A549 (cell line): ENCODE results near the gene ROCK1. TPM values are rescaled to one million over a fixed set of nuclear protein-coding genes. Genes with fewer than 3 reads are reported as not detected.

Experiments
- ATAC-seq, 2 experiments: fragments of 200-7000 bp in 1 of 2; fragments of >200 bp in 1 of 2; cut with Nextera tagmentation in 1 of 2; cut with Tn5 transposase in 1 of 2; 3 replicates each; pipeline versions ENCODE4 v1.8.0 to v1.9.1; 2018 to 2020; ENCODE audit warnings: mild to moderate bottlenecking in 1 of 2, moderate library complexity in 1 of 2
- CTCF ChIA-PET: fragments of 300-600 bp; sonication (Branson Sonifier 250); formaldehyde crosslinking; extraction: SDS; loops from one replicate; lab custom pipeline; 2021; ENCODE audit warnings: antibody characterized with exemption, inconsistent platforms; lab: Yijun Ruan, JAX
- POLR2A ChIA-PET: fragments of 350-600 bp; formaldehyde crosslinking; extraction: SDS; loops from one replicate; lab custom pipeline; 2021; ENCODE audit warnings: antibody characterized with exemption, inconsistent platforms; lab: Yijun Ruan, JAX
- DNase-seq, 2 experiments: peaks; one replicate each; pipeline versions ENCODE4 v3.0.0 to v3.0.0-alpha.2; 2011 to 2016; ENCODE audit warnings: low read depth in 1 of 2, low spot score in 1 of 2
- FAIRE-seq: peaks from 2 replicates; lab custom pipeline; 2011; peaks lifted over from hg19 to GRCh38; lab: Jason Lieb, UNC
- H3K27ac ChIP-seq, 2 experiments: fragments of >200 bp; sonication (Bioruptor Twin); formaldehyde crosslinking; 3 replicates each; pipeline ENCODE4 v1.5.1; 2016 to 2017
- H3K4me1 ChIP-seq: fragments of >200 bp; sonication (Bioruptor Twin); formaldehyde crosslinking; 3 replicates; pipeline ENCODE4 v1.6.1; 2016
- H3K4me2 ChIP-seq: fragments of >200 bp; sonication (Bioruptor Twin); formaldehyde crosslinking; 3 replicates; pipeline ENCODE4 v1.6.1; 2016
- H3K4me3 ChIP-seq: fragments of >200 bp; sonication (Bioruptor Twin); formaldehyde crosslinking; 3 replicates; pipeline ENCODE4 v1.5.1; 2016
- H3K9me3 ChIP-seq: fragments of >200 bp; sonication (Bioruptor Twin); formaldehyde crosslinking; 3 replicates; pipeline ENCODE4 v1.6.1; 2016
- BCL3 ChIP-seq: fragments of >200 bp; sonication (Bioruptor Twin); formaldehyde crosslinking; IDR thresholded peaks from 3 replicates; pipeline ENCODE4 v1.6.1; 2016
- CBX2 ChIP-seq: fragments of 200-600 bp; sonication (generic); IDR thresholded peaks from 2 replicates; pipeline ENCODE4 v1.6.1; 2016; ENCODE audit warnings: low read depth, mild to moderate bottlenecking, borderline replicate concordance
- CBX8 ChIP-seq: fragments of 200-600 bp; sonication (generic); IDR thresholded peaks from 2 replicates; pipeline ENCODE4 v1.6.1; 2016
- CHD2 ChIP-seq: fragments of 150-350 bp; IDR thresholded peaks from 2 replicates; pipeline ENCODE4 v1.6.1; 2014; ENCODE audit warnings: low read length; ENCODE audit not compliant: partially characterized antibody
- E2F6 ChIP-seq: IDR thresholded peaks from 2 replicates; pipeline ENCODE4 v1.6.1; 2012; ENCODE audit warnings: low read depth, borderline replicate concordance
- FOSB ChIP-seq: fragments of 250-450 bp; sonication (Bioruptor Pico); IDR thresholded peaks from 2 replicates; pipeline ENCODE4 v1.5.0; 2020; ENCODE audit warnings: mild to moderate bottlenecking, moderate library complexity
- FOSL2 ChIP-seq, 2 experiments: fragments of 450-650 bp in 1 of 2; fragments of >200 bp in 1 of 2; sonication (Bioruptor Twin) in 1 of 2; formaldehyde crosslinking; IDR thresholded peaks; 2 replicates each; pipeline versions ENCODE4 v1.5.0 to v1.6.1; 2016 to 2020; ENCODE audit warnings: mild to moderate bottlenecking in 1 of 2, moderate library complexity in 1 of 2
- FOXS1 ChIP-seq: fragments of 250-450 bp; sonication (Bioruptor Pico); IDR thresholded peaks from 2 replicates; pipeline ENCODE4 v1.5.0; 2020; ENCODE audit warnings: mild to moderate bottlenecking, moderate library complexity
- GATA3 ChIP-seq: IDR thresholded peaks from 2 replicates; pipeline ENCODE4 v1.6.1; 2012; ENCODE audit warnings: borderline replicate concordance
- HOXB13 ChIP-seq: fragments of 250-450 bp; sonication (Bioruptor Pico); IDR thresholded peaks from 2 replicates; pipeline ENCODE4 v1.5.0; 2020; ENCODE audit warnings: low read depth, mild to moderate bottlenecking, moderate library complexity
- JUNB ChIP-seq: fragments of >200 bp; sonication (Bioruptor Twin); formaldehyde crosslinking; IDR thresholded peaks from 2 replicates; pipeline ENCODE4 v1.6.1; 2016
- KDM1A ChIP-seq: fragments of 200-600 bp; sonication (generic); IDR thresholded peaks from 2 replicates; pipeline ENCODE4 v1.6.1; 2016; ENCODE audit warnings: low read depth, mild to moderate bottlenecking
- MAZ ChIP-seq: fragments of 150-350 bp; IDR thresholded peaks from 2 replicates; pipeline ENCODE4 v1.6.1; 2014; ENCODE audit warnings: antibody characterized with exemption, low read depth, low read length, borderline replicate concordance
- NFE2L2 ChIP-seq: fragments of 150-350 bp; conservative IDR thresholded peaks from 2 replicates; pipeline ENCODE4 v1.6.1; 2014; ENCODE audit warnings: low read length
- NPAS2 ChIP-seq: fragments of 250-450 bp; sonication (Bioruptor Pico); IDR thresholded peaks from 2 replicates; pipeline ENCODE4 v1.8.0; 2022; ENCODE audit warnings: mild to moderate bottlenecking, moderate library complexity, borderline replicate concordance
- PHF8 ChIP-seq: fragments of 200-600 bp; sonication (generic); IDR thresholded peaks from 2 replicates; pipeline ENCODE4 v1.6.1; 2016; ENCODE audit warnings: low read depth, mild to moderate bottlenecking, antibody characterized with exemption, moderate library complexity, borderline replicate concordance
- RAD21 ChIP-seq, 2 experiments: fragments of >200 bp in 1 of 2; sonication (Bioruptor Twin) in 1 of 2; formaldehyde crosslinking in 1 of 2; IDR thresholded peaks in 1 of 2; conservative IDR thresholded peaks in 1 of 2; 2 replicates in 1 of 2; 3 replicates in 1 of 2; pipeline ENCODE4 v1.6.1; 2012 to 2018; ENCODE audit warnings: inconsistent platforms in 1 of 2
- RFX5 ChIP-seq: fragments of 450-650 bp; IDR thresholded peaks from 2 replicates; pipeline ENCODE4 v1.7.1; 2014; ENCODE audit warnings: antibody characterized with exemption, mild to moderate bottlenecking, moderate library complexity
- RNF2 ChIP-seq: fragments of 200-600 bp; sonication (generic); IDR thresholded peaks from 2 replicates; pipeline ENCODE4 v1.6.1; 2016; ENCODE audit warnings: low read depth, mild to moderate bottlenecking, antibody characterized with exemption, moderate library complexity, borderline replicate concordance
- ZFP36 ChIP-seq: fragments of 450-650 bp; IDR thresholded peaks from 2 replicates; pipeline ENCODE4 v1.6.1; 2014; ENCODE audit warnings: borderline replicate concordance; ENCODE audit not compliant: partially characterized antibody
- ZNF302 ChIP-seq: fragments of 250-450 bp; sonication (Bioruptor Pico); IDR thresholded peaks from 2 replicates; pipeline ENCODE4 v1.9.0; 2021; ENCODE audit warnings: inconsistent platforms, mild to moderate bottlenecking, moderate library complexity
- WGBS: methylation state at CpG from one replicate; pipeline ENCODE4 v1.1.6; 2017; ENCODE audit errors: missing lambda C conversion rate; 5-methylcytosine and 5-hydroxymethylcytosine counted together
- polyA plus RNA-seq, 4 experiments: library from polyadenylated mRNA; depleted of rRNA in 3 of 4; stranded (reverse); fragments of >200 nt; fragmentation: RNase III in 1 of 4; extraction: RNeasy Plus Mini Kit Qiagen cat#74134 plus additional on column Dnase treatment in 1 of 4; gene quantifications; 2 replicates in 3 of 4; 3 replicates in 1 of 4; pipeline ENCODE4 v1.2.3, GENCODE V29; 2011 to 2017
- TF ChIP-seq, protein P1 (sequence below): fragments of >200 bp; sonication (Bioruptor Twin); formaldehyde crosslinking; IDR thresholded peaks from 3 replicates; pipeline ENCODE4 v1.5.1; 2016

Gene ROCK1
- polyA plus RNA-seq, 2 of the 4 experiments (the other 2 are of a cell fraction), result 20.5 to 31.8 TPM

- ATAC-seq, result peak in 1 of 2 experiments; percentile 62; a peak in 4 of 6 replicates
- no peak for FAIRE-seq
- Histone ChIP-seq H3K4me2 (peak overlapping the region; percentile 81), H3K4me1 (peaks cover 24% of the 10 kb centered on the region), H3K27ac (peak overlapping the region; percentile 76 to 93), H3K4me3 (peak overlapping the region; percentile 55), H3K9me3 (no peaks in the 10 kb centered on the region)
- CTCF ChIA-PET, result interaction anchor here (0.6 to 1.2 kb wide), 2 partner anchors 67 to 147 kb away, joined by 3 read pairs; no protein-coding TSS in a partner anchor
- no peak for TF ChIP-seq KDM1A
- TF ChIP-seq NPAS2, result no peak
- peak; percentile 30; the same call in 1 of the 2 replicates for TF ChIP-seq PHF8
- no peak for TF ChIP-seq HOXB13 (CRISPR knock-in tag)
- no peak for TF ChIP-seq BCL3
- DNase-seq, result no peak
- WGBS, result 2% methylated on average over 14 of the region's 16 CpGs
- POLR2A ChIA-PET, result interaction anchor here (0.6 to 2.1 kb wide), 7 partner anchors 12 to 152 kb away, joined by 3 to 8 read pairs (median 4); no protein-coding TSS in a partner anchor
These were observed 494 bp upstream of the ROCK1 start for GRCh38 chr18:21112140-21112473.

- TF ChIP-seq FOSB (no peak), ZNF302 (CRISPR knock-in tag) (no peak), NFE2L2 (no peak), RAD21 (conservative IDR thresholded peaks at IDR 0.05 in 1 of 2, IDR thresholded peaks at IDR 0.05 in 1 of 2) (no peak), E2F6 (no peak), FOSL2 (IDR thresholded peaks at IDR 0.05) (no peak), FOSL2 (CRISPR knock-in tag; IDR thresholded peaks at IDR 0.05) (no peak), CHD2 (no peak), CBX8 (no peak), RNF2 (no peak), FOXS1 (CRISPR knock-in tag) (no peak), GATA3 (no peak), RFX5 (no peak), CBX2 (no peak), JUNB (no peak), ZFP36 (no peak), BCL3 (no peak), MAZ (no peak)
- TF ChIP-seq, protein P1, sequence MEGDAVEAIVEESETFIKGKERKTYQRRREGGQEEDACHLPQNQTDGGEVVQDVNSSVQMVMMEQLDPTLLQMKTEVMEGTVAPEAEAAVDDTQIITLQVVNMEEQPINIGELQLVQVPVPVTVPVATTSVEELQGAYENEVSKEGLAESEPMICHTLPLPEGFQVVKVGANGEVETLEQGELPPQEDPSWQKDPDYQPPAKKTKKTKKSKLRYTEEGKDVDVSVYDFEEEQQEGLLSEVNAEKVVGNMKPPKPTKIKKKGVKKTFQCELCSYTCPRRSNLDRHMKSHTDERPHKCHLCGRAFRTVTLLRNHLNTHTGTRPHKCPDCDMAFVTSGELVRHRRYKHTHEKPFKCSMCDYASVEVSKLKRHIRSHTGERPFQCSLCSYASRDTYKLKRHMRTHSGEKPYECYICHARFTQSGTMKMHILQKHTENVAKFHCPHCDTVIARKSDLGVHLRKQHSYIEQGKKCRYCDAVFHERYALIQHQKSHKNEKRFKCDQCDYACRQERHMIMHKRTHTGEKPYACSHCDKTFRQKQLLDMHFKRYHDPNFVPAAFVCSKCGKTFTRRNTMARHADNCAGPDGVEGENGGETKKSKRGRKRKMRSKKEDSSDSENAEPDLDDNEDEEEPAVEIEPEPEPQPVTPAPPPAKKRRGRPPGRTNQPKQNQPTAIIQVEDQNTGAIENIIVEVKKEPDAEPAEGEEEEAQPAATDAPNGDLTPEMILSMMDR, result no peak
- no peaks in the 10 kb centered on the region for H3K9me3 ChIP-seq
- H3K4me2 ChIP-seq, result peak overlapping the region; percentile 96
- DNase-seq (peak in 1 of 2 experiments; percentile 19), ATAC-seq (peak; percentile 20 to 37; a peak in 5 of 6 replicates), FAIRE-seq (no peak)
- H3K4me3 ChIP-seq, result peak overlapping the region; percentile 99
- H3K27ac ChIP-seq, result peak overlapping the region; percentile 98 to 100
- ChIA-PET POLR2A (interaction anchor here (2.1 kb wide), 1 partner anchor 58 kb away, joined by 8 read pairs; no protein-coding TSS in a partner anchor), CTCF (interaction anchor here (1.2 kb wide), 1 partner anchor 69 kb away, joined by 3 read pairs; no protein-coding TSS in a partner anchor)
- 0% methylated on average over 8 of the region's 47 CpGs for WGBS
- peaks cover 30% of the 10 kb centered on the region for H3K4me1 ChIP-seq
These were observed 784 bp downstream of the ROCK1 start for GRCh38 chr18:21110713-21111345.
